ENCODE results near the gene ARID3C.

Gene ARID3C

GRCh38 chr9:34600908-34601307 lies 28.0 kb downstream of the ARID3C start:
- H3K36me3 ChIP-seq (ENCODE audit: control insufficient read depth in 1 of 2, insufficient read depth in 2 of 2, low read length in 2 of 2) = no peaks in the 10 kb centered on the region
- no peak overlapping the region for H4K91ac ChIP-seq (ENCODE audit: low read depth, low read length)
- H4K8ac ChIP-seq (ENCODE audit: low read depth, low read length) = no peak overlapping the region
- H3K23ac ChIP-seq (ENCODE audit: low read length) = no peak overlapping the region
- H3K79me1 ChIP-seq (ENCODE audit: low read length) = no peaks in the 10 kb centered on the region
- DNase-seq = no peak
- no peak overlapping the region for H3K14ac ChIP-seq (ENCODE audit: low read length)
- H4K12ac ChIP-seq (ENCODE audit: low read depth, low read length) = no peak overlapping the region
- H2BK12ac ChIP-seq (ENCODE audit: low read length) = no peak overlapping the region
- H2BK5ac ChIP-seq (ENCODE audit: low read depth, low read length, poor library complexity) = no peak overlapping the region
- no peak overlapping the region for H3K4me2 ChIP-seq (ENCODE audit: low read length)
- WGBS (ENCODE audit: extremely low coverage, insufficient coverage, insufficient read length) = no CpG with 5 or more reads among the region's 1 CpG
- no peak overlapping the region for H3K18ac ChIP-seq (ENCODE audit: low read length)
- no peak overlapping the region for H3K4ac ChIP-seq (ENCODE audit: low read depth, low read length)
- H2AFZ ChIP-seq (ENCODE audit: insufficient read depth, low read length, poor library complexity) = no peak overlapping the region
- H3K27ac ChIP-seq (ENCODE audit: low read depth, low read length) = no peak overlapping the region
- H3K4me3 ChIP-seq (ENCODE audit: low read depth, low read length) = no peak overlapping the region
- no peaks in the 10 kb centered on the region for H3K27me3 ChIP-seq (ENCODE audit: insufficient read depth, low read length)
- no peaks in the 10 kb centered on the region for H3K79me2 ChIP-seq (ENCODE audit: control insufficient read depth, insufficient read depth, low read length, poor library complexity)
- no peak overlapping the region for H3K9ac ChIP-seq (ENCODE audit: low read length)
- H2BK120ac ChIP-seq (ENCODE audit: insufficient read depth, low read length, poor library complexity) = no peak overlapping the region
- H3K9me3 ChIP-seq (ENCODE audit: insufficient read depth, low read depth, low read length) = peaks cover 1% of the 10 kb centered on the region
- no peak overlapping the region for H2AK5ac ChIP-seq (ENCODE audit: low read length)
- peaks cover 0 to 1% of the 10 kb centered on the region in 2 experiments for H3K4me1 ChIP-seq (ENCODE audit: control insufficient read depth in 1 of 2, insufficient read depth in 2 of 2, low read length in 2 of 2)

GRCh38 chr9:34599546-34599945 lies 29.3 kb downstream of the ARID3C start:
- Histone ChIP-seq H4K8ac (ENCODE audit: low read depth, low read length) (no peak overlapping the region), H3K79me1 (ENCODE audit: low read length) (no peaks in the 10 kb centered on the region), H3K79me2 (ENCODE audit: control insufficient read depth, insufficient read depth, low read length, poor library complexity) (no peaks in the 10 kb centered on the region), H3K4me2 (ENCODE audit: low read length) (no peak overlapping the region), H2AFZ (ENCODE audit: insufficient read depth, low read length, poor library complexity) (no peak overlapping the region), H3K9me3 (ENCODE audit: insufficient read depth, low read depth, low read length) (peaks cover 1% of the 10 kb centered on the region), H3K14ac (ENCODE audit: low read length) (no peak overlapping the region), H4K91ac (ENCODE audit: low read depth, low read length) (no peak overlapping the region), H2BK5ac (ENCODE audit: low read depth, low read length, poor library complexity) (no peak overlapping the region), H2BK12ac (ENCODE audit: low read length) (no peak overlapping the region), H3K18ac (ENCODE audit: low read length) (no peak overlapping the region), H3K4me1 (ENCODE audit: control insufficient read depth in 1 of 2, insufficient read depth in 2 of 2, low read length in 2 of 2) (peaks cover 0 to 1% of the 10 kb centered on the region in 2 experiments), H2BK120ac (ENCODE audit: insufficient read depth, low read length, poor library complexity) (no peak overlapping the region), H2AK5ac (ENCODE audit: low read length) (no peak overlapping the region), H3K23ac (ENCODE audit: low read length) (no peak overlapping the region), H3K4me3 (ENCODE audit: low read depth, low read length) (no peak overlapping the region), H3K27ac (ENCODE audit: low read depth, low read length) (no peak overlapping the region), H4K12ac (ENCODE audit: low read depth, low read length) (no peak overlapping the region), H3K27me3 (ENCODE audit: insufficient read depth, low read length) (no peaks in the 10 kb centered on the region), H3K36me3 (ENCODE audit: control insufficient read depth in 1 of 2, insufficient read depth in 2 of 2, low read length in 2 of 2) (no peaks in the 10 kb centered on the region), H3K4ac (ENCODE audit: low read depth, low read length) (no peak overlapping the region), H3K9ac (ENCODE audit: low read length) (no peak overlapping the region)
- no peak for DNase-seq
- WGBS (ENCODE audit: extremely low coverage, insufficient coverage, insufficient read length) = no CpG with 5 or more reads among the region's 1 CpG

GRCh38 chr9:34594177-34594576 lies 34.7 kb downstream of the ARID3C start:
- WGBS (ENCODE audit: extremely low coverage, insufficient coverage, insufficient read length) = no CpG with 5 or more reads among the region's 9 CpGs
- H2AFZ ChIP-seq (ENCODE audit: insufficient read depth, low read length, poor library complexity) = no peak overlapping the region
- H3K4me1 ChIP-seq (ENCODE audit: control insufficient read depth in 1 of 2, insufficient read depth in 2 of 2, low read length in 2 of 2) = peaks cover 12 to 14% of the 10 kb centered on the region in 2 experiments
- no peak overlapping the region for H2BK120ac ChIP-seq (ENCODE audit: insufficient read depth, low read length, poor library complexity)
- H3K79me2 ChIP-seq (ENCODE audit: control insufficient read depth, insufficient read depth, low read length, poor library complexity) = no peaks in the 10 kb centered on the region
- no peak overlapping the region for H4K91ac ChIP-seq (ENCODE audit: low read depth, low read length)
- H2BK12ac ChIP-seq (ENCODE audit: low read length) = no peak overlapping the region
- no peak overlapping the region for H3K4ac ChIP-seq (ENCODE audit: low read depth, low read length)
- H4K8ac ChIP-seq (ENCODE audit: low read depth, low read length) = no peak overlapping the region
- H3K36me3 ChIP-seq (ENCODE audit: control insufficient read depth in 1 of 2, insufficient read depth in 2 of 2, low read length in 2 of 2) = no peaks in the 10 kb centered on the region
- peaks cover 4% of the 10 kb centered on the region for H3K9me3 ChIP-seq (ENCODE audit: insufficient read depth, low read depth, low read length)
- no peak overlapping the region for H3K27ac ChIP-seq (ENCODE audit: low read depth, low read length)
- H4K12ac ChIP-seq (ENCODE audit: low read depth, low read length) = no peak overlapping the region
- H3K27me3 ChIP-seq (ENCODE audit: insufficient read depth, low read length) = peaks cover 39% of the 10 kb centered on the region
- no peak overlapping the region for H3K23ac ChIP-seq (ENCODE audit: low read length)
- no peak for DNase-seq
- H3K18ac ChIP-seq (ENCODE audit: low read length) = no peak overlapping the region
- H2BK5ac ChIP-seq (ENCODE audit: low read depth, low read length, poor library complexity) = no peak overlapping the region
- H3K4me2 ChIP-seq (ENCODE audit: low read length) = no peak overlapping the region
- no peak overlapping the region for H2AK5ac ChIP-seq (ENCODE audit: low read length)
- no peak overlapping the region for H3K14ac ChIP-seq (ENCODE audit: low read length)
- no peak overlapping the region for H3K9ac ChIP-seq (ENCODE audit: low read length)
- no peak overlapping the region for H3K4me3 ChIP-seq (ENCODE audit: low read depth, low read length)
- H3K79me1 ChIP-seq (ENCODE audit: low read length) = no peaks in the 10 kb centered on the region

GRCh38 chr9:34592895-34593601 lies 35.8 kb downstream of the ARID3C start:
- Histone ChIP-seq H3K4me1 (ENCODE audit: control insufficient read depth in 1 of 2, insufficient read depth in 2 of 2, low read length in 2 of 2) (peaks cover 12 to 14% of the 10 kb centered on the region in 2 experiments), H2AFZ (ENCODE audit: insufficient read depth, low read length, poor library complexity) (no peak overlapping the region), H2BK120ac (ENCODE audit: insufficient read depth, low read length, poor library complexity) (no peak overlapping the region), H3K27me3 (ENCODE audit: insufficient read depth, low read length) (peaks cover 51% of the 10 kb centered on the region), H3K36me3 (ENCODE audit: control insufficient read depth in 1 of 2, insufficient read depth in 2 of 2, low read length in 2 of 2) (no peaks in the 10 kb centered on the region), H3K9ac (ENCODE audit: low read length) (no peak overlapping the region), H3K18ac (ENCODE audit: low read length) (no peak overlapping the region), H2AK5ac (ENCODE audit: low read length) (no peak overlapping the region), H3K79me2 (ENCODE audit: control insufficient read depth, insufficient read depth, low read length, poor library complexity) (no peaks in the 10 kb centered on the region), H3K9me3 (ENCODE audit: insufficient read depth, low read depth, low read length) (peaks cover 6% of the 10 kb centered on the region), H3K14ac (ENCODE audit: low read length) (no peak overlapping the region), H2BK12ac (ENCODE audit: low read length) (no peak overlapping the region), H3K23ac (ENCODE audit: low read length) (no peak overlapping the region), H2BK5ac (ENCODE audit: low read depth, low read length, poor library complexity) (no peak overlapping the region), H3K79me1 (ENCODE audit: low read length) (no peaks in the 10 kb centered on the region), H3K4me3 (ENCODE audit: low read depth, low read length) (no peak overlapping the region), H3K27ac (ENCODE audit: low read depth, low read length) (no peak overlapping the region), H4K12ac (ENCODE audit: low read depth, low read length) (no peak overlapping the region), H3K4ac (ENCODE audit: low read depth, low read length) (no peak overlapping the region), H3K4me2 (ENCODE audit: low read length) (peak overlapping the region; percentile 9), H4K8ac (ENCODE audit: low read depth, low read length) (no peak overlapping the region), H4K91ac (ENCODE audit: low read depth, low read length) (no peak overlapping the region)
- no CpG with 5 or more reads among the region's 26 CpGs for WGBS (ENCODE audit: extremely low coverage, insufficient coverage, insufficient read length)
- DNase-seq = no peak
